KMS-11 (cell line): ENCODE data around the gene MTG2.

Experiments
- H2AFZ ChIP-seq: fragments of 200-600 bp; sonication (generic); 2 replicates; pipeline ENCODE4 v1.6.1; 2016; ENCODE audit warnings: antibody characterized with exemption, mixed run types, low read depth
- H3K27ac ChIP-seq: fragments of 200-600 bp; sonication (generic); 2 replicates; pipeline ENCODE4 v1.6.1; 2016; ENCODE audit warnings: mild to moderate bottlenecking, mixed run types
- H3K27me3 ChIP-seq: fragments of 200-600 bp; sonication (generic); 2 replicates; pipeline ENCODE4 v1.6.1; 2017; ENCODE audit warnings: mild to moderate bottlenecking, low read depth, mixed run types, moderate library complexity; ENCODE audit not compliant: insufficient read depth
- H3K36me3 ChIP-seq: fragments of 200-600 bp; sonication (generic); 2 replicates; pipeline ENCODE4 v1.6.1; 2017; ENCODE audit warnings: mild to moderate bottlenecking, mixed run types; ENCODE audit not compliant: insufficient read depth
- H3K4me1 ChIP-seq: fragments of 200-600 bp; sonication (generic); 2 replicates; pipeline ENCODE4 v1.6.1; 2016; ENCODE audit warnings: mild to moderate bottlenecking, low read depth, mixed run types; ENCODE audit not compliant: poor library complexity, severe bottlenecking
- H3K4me2 ChIP-seq: fragments of 200-600 bp; sonication (generic); 2 replicates; pipeline ENCODE4 v1.7.0; 2016; ENCODE audit warnings: mild to moderate bottlenecking, mixed run types
- H3K4me3 ChIP-seq: fragments of 200-600 bp; sonication (generic); IDR thresholded peaks from 2 replicates; pipeline ENCODE4 v1.6.1; 2017; ENCODE audit warnings: low read depth, low read length, mixed read lengths; ENCODE audit not compliant: insufficient read depth
- H3K79me2 ChIP-seq: fragments of 200-600 bp; sonication (generic); 2 replicates; pipeline ENCODE4 v1.6.1; 2016; ENCODE audit warnings: low read depth, mixed run types; ENCODE audit not compliant: insufficient read depth
- H3K9ac ChIP-seq: fragments of 200-600 bp; sonication (generic); 2 replicates; pipeline ENCODE4 v1.6.1; 2016; ENCODE audit warnings: mild to moderate bottlenecking, mixed run types
- H4K20me1 ChIP-seq: fragments of 200-600 bp; sonication (generic); 2 replicates; pipeline ENCODE4 v1.6.1; 2016; ENCODE audit warnings: mild to moderate bottlenecking, mixed run types; ENCODE audit not compliant: insufficient read depth
- TF ChIP-seq, protein P1 (sequence below): fragments of 200-600 bp; sonication (generic); conservative IDR thresholded peaks from 2 replicates; pipeline ENCODE4 v1.6.1; 2017; ENCODE audit warnings: low read depth, mild to moderate bottlenecking, antibody characterized with exemption, low read length, moderate library complexity, mixed read lengths

The MTG2 gene

DNA sequence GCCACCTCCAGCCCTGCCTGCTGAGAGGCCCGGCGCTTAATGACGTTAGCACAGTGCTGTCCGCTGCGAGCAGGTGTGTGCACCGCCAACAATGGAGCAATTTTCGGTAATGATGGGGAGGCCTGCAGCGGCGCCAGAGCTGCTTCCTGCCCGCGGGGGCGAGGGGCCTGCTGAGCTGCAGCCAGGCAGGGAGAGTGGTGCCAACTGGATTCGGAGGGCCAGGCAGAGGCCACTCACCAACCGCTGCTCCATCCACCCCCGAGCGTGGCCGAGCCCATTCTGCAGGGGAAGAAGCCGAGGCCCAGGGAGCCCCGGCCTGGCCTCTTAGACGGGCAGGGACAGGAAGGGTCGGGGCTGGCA, 27.6 kb downstream of the MTG2 start:
- no peaks in the 10 kb centered on the region for H3K36me3 ChIP-seq
- H3K4me2 ChIP-seq: no peak overlapping the region
- H3K79me2 ChIP-seq: no peaks in the 10 kb centered on the region
- H3K27ac ChIP-seq: no peak overlapping the region
- no peaks in the 10 kb centered on the region for H3K4me1 ChIP-seq
- H3K27me3 ChIP-seq: peaks cover 53% of the 10 kb centered on the region
- H3K4me3 ChIP-seq: no peak overlapping the region
- no peaks in the 10 kb centered on the region for H4K20me1 ChIP-seq
- no peak overlapping the region for H2AFZ ChIP-seq
- TF ChIP-seq, protein P1, sequence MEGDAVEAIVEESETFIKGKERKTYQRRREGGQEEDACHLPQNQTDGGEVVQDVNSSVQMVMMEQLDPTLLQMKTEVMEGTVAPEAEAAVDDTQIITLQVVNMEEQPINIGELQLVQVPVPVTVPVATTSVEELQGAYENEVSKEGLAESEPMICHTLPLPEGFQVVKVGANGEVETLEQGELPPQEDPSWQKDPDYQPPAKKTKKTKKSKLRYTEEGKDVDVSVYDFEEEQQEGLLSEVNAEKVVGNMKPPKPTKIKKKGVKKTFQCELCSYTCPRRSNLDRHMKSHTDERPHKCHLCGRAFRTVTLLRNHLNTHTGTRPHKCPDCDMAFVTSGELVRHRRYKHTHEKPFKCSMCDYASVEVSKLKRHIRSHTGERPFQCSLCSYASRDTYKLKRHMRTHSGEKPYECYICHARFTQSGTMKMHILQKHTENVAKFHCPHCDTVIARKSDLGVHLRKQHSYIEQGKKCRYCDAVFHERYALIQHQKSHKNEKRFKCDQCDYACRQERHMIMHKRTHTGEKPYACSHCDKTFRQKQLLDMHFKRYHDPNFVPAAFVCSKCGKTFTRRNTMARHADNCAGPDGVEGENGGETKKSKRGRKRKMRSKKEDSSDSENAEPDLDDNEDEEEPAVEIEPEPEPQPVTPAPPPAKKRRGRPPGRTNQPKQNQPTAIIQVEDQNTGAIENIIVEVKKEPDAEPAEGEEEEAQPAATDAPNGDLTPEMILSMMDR: no peak
- no peak overlapping the region for H3K9ac ChIP-seq

DNA sequence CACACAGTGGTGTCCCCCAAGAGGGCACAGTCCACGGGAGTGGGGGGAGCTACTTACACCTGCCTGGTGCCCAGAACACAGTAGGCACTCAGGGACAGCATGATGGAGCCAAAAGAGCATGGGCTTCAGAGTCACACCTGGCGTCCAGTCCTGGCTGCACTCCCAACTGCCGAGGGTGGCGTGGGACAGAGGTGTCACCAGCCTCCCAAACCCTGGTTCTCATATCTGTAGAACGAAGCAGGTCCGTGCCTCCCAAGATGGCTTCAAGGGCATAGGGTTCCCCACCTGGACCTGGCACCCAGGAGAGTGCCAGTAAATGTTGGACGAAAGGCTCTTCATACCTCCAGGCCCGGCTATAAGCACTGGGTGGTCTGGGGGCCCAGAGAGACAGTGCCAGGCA, 28.4 kb downstream of the MTG2 start:
- Histone ChIP-seq H3K79me2 (no peaks in the 10 kb centered on the region), H3K27ac (no peak overlapping the region), H3K4me3 (no peak overlapping the region), H4K20me1 (no peaks in the 10 kb centered on the region), H3K9ac (no peak overlapping the region), H2AFZ (no peak overlapping the region), H3K27me3 (peaks cover 60% of the 10 kb centered on the region), H3K4me2 (no peak overlapping the region), H3K4me1 (no peaks in the 10 kb centered on the region), H3K36me3 (no peaks in the 10 kb centered on the region)
- TF ChIP-seq, protein P1: no peak

DNA sequence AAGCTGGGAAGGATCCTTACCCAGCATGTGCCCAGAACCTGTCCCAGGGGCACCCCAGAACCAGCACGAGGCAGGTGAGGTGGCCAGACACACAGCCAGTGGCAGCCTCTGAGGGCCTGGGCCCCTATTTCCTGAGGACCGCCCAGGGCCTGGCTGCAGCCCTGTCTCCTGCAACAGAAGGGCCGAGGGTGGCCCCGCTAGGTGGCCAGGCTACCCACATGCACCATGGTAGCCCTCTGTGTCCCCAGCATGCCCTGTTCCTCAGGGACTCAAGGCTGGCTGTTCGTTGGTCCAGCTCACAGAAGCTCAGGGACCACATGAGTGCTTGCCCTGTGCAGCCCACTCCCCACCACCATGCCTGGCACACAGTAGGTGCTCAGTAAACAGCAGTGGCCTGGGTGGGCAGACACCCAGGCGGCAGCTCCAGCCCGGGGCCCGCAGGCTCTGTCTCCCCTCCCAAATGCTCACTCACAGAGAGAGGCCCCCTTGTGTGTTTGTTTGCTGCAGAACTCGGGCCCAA, 29.0 kb downstream of the MTG2 start:
- H3K79me2 ChIP-seq: no peaks in the 10 kb centered on the region
- TF ChIP-seq, protein P1: no peak
- no peak overlapping the region for H3K4me2 ChIP-seq
- H3K4me1 ChIP-seq: no peaks in the 10 kb centered on the region
- H3K36me3 ChIP-seq: no peaks in the 10 kb centered on the region
- no peak overlapping the region for H3K27ac ChIP-seq
- no peak overlapping the region for H2AFZ ChIP-seq
- H3K4me3 ChIP-seq: no peak overlapping the region
- no peaks in the 10 kb centered on the region for H4K20me1 ChIP-seq
- peaks cover 66% of the 10 kb centered on the region for H3K27me3 ChIP-seq
- no peak overlapping the region for H3K9ac ChIP-seq

DNA sequence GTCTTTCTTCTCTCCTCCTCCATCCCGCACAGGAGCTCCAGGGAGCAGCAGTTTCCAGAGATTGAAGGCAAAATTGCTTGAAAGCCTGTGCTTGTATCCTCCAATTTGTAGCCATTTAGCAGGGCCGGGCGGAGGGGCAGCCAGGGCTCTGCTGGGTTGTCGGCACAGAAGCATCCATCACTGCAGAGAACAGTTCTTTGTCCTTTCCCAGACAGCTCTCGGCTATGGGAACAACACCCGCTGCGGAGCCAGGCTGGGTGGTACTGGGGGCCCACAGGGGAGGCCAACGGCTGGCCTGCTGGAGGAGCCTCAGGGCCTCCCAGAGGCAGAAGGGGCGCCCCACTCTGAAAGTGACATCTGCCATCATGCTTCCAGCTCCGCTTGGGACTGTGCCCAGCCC, 29.5 kb downstream of the MTG2 start:
- H3K9ac ChIP-seq: no peak overlapping the region
- no peak overlapping the region for H3K27ac ChIP-seq
- H3K4me3 ChIP-seq: no peak overlapping the region
- H2AFZ ChIP-seq: no peak overlapping the region
- H3K36me3 ChIP-seq: no peaks in the 10 kb centered on the region
- peaks cover 71% of the 10 kb centered on the region for H3K27me3 ChIP-seq
- TF ChIP-seq, protein P1: no peak
- H3K4me2 ChIP-seq: no peak overlapping the region
- no peaks in the 10 kb centered on the region for H3K4me1 ChIP-seq
- H3K79me2 ChIP-seq: no peaks in the 10 kb centered on the region
- no peaks in the 10 kb centered on the region for H4K20me1 ChIP-seq

DNA sequence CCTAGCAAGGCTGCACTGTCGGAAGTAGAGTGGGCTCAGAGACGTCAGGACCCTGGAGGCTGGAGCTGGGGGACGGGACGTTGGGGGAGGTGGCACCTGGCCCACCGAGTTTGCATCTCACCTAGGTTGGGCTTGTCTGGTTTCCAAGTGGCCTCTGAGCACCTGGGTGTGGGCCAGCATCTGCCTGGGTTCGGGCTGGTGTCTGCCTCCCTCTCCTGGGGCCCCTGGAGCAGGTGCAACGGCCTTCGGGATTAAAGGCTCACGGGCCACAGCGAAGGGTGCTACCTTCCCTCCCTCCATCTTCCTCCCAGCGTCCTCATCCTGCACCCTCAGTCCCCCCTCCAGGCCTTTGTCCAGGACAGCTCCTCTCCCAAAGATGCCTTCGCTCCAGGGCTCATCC, 31.2 kb downstream of the MTG2 start:
- no peaks in the 10 kb centered on the region for H4K20me1 ChIP-seq
- no peak overlapping the region for H3K4me3 ChIP-seq
- TF ChIP-seq, protein P1: no peak
- H3K27ac ChIP-seq: no peak overlapping the region
- H3K4me1 ChIP-seq: no peaks in the 10 kb centered on the region
- no peak overlapping the region for H3K9ac ChIP-seq
- no peak overlapping the region for H2AFZ ChIP-seq
- H3K79me2 ChIP-seq: no peaks in the 10 kb centered on the region
- H3K27me3 ChIP-seq: peaks cover 89% of the 10 kb centered on the region
- no peaks in the 10 kb centered on the region for H3K36me3 ChIP-seq
- H3K4me2 ChIP-seq: no peak overlapping the region
